ENCODE data around the gene PLPP7. TPM values are rescaled to one million over a fixed set of nuclear protein-coding genes. Genes with fewer than 3 reads are reported as not detected.
A peak's percentile ranks its signal among the peaks of the same experiment; 100 is the strongest.
"Not testable (repeated sequence)": the region's sequence is repeated elsewhere in the genome, so short reads cannot be mapped to it uniquely, and the experiment has no call there.

Gene PLPP7
- total RNA-seq, 1 donor from 2014 or later, result 5.4 TPM

DNA sequence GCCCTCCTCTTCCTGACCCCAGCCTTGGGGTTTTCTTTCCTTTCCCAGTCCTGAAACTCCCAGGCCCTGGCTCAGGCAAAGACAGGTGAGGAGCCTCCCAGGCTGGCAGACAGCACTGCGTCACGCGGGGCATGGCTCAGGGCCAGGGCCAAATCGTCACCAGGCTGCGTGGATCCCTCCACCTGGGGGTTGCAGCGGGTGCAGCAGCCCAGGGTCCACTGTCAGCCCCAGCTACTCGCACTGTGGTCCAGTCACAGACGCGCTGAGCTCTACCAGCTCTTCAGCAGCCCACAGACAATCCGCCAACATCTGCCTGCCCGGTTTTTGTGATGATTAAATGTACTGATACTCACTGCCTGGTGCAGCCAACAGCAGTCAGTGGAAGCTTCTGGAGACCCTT, 25.3 kb upstream of the PLPP7 start:
- Histone ChIP-seq H3K9ac (no peak overlapping the region), H3K9me3 (ENCODE audit: low read depth) (no peaks in the 10 kb centered on the region), H3K27ac (no peak overlapping the region), H3F3A (ENCODE audit: low read depth) (no peaks in the 10 kb centered on the region), H3K4me1 (peaks cover 14% of the 10 kb centered on the region), H3K36me3 (no peaks in the 10 kb centered on the region), H4K20me1 (ENCODE audit: low read depth) (no peaks in the 10 kb centered on the region), H3K4me3 (no peak overlapping the region), H3K79me2 (ENCODE audit: low read depth) (no peaks in the 10 kb centered on the region), H2AFZ (replicated peaks) (no peak overlapping the region), H3K4me2 (no peak overlapping the region), H3K27me3 (no peaks in the 10 kb centered on the region)
- Mint-ChIP-seq H3K27ac (no peak overlapping the region), H3K9me3 (no peaks in the 10 kb centered on the region), H3K4me1 (peaks cover 9% of the 10 kb centered on the region), H3K4me3 (no peak overlapping the region), H3K36me3 (no peaks in the 10 kb centered on the region), H3K27me3 (ENCODE audit: insufficient read depth, low read depth) (no peaks in the 10 kb centered on the region)
- TF ChIP-seq EZH2phosphoT487 (IDR thresholded peaks at IDR 0.05), result no peak
- no peak for TF ChIP-seq EZH2 (IDR thresholded peaks at IDR 0.05)
- TF ChIP-seq, protein P1, sequence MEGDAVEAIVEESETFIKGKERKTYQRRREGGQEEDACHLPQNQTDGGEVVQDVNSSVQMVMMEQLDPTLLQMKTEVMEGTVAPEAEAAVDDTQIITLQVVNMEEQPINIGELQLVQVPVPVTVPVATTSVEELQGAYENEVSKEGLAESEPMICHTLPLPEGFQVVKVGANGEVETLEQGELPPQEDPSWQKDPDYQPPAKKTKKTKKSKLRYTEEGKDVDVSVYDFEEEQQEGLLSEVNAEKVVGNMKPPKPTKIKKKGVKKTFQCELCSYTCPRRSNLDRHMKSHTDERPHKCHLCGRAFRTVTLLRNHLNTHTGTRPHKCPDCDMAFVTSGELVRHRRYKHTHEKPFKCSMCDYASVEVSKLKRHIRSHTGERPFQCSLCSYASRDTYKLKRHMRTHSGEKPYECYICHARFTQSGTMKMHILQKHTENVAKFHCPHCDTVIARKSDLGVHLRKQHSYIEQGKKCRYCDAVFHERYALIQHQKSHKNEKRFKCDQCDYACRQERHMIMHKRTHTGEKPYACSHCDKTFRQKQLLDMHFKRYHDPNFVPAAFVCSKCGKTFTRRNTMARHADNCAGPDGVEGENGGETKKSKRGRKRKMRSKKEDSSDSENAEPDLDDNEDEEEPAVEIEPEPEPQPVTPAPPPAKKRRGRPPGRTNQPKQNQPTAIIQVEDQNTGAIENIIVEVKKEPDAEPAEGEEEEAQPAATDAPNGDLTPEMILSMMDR (IDR thresholded peaks at IDR 0.05), result no peak
- DNase-seq (ENCODE audit: low spot score), result no peak

DNA sequence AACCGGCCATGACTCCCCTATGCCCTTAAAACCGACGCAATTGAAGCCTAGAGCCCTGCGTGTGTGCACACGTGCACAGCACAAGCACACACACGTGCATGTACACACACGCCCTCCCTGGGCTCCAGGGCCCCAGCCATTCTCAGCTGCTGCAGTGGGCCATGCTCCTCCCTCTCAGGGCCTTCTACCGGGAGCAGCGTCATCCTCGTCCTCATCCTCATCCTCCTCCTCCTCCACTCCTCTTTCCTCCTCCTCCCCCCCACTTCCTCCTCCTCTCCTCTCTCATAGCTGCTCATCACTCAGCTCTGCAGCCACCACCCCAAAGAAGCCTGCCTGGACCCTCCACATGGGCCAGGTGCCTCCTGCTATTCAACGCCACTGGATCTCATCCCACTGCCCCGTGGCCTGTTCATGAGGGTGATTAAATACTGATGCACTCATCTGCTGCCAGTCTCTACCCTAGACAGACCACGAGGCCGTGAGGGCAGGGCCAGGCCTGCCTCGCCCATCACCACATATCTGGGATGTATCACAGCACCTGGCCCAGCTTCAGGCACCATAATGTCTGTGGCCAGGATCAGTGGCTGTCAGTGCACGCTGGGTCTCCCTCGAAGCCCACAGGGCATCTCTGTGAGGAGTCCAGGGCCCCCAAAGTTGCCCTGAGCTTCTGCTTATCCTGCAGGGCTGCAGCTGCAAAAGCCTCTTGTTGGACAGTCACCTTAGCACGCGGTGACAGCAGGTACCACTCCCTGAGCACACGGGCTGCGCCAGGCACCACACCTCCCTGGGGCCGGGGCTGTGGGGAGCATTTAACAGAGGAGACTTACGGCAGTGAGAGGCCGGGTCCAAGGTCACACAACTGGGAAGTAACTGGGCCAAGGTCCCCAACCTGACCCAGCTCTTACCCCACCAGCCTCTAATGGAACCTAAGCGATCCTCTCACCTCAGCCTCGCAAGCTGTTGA, 23.0 kb upstream of the PLPP7 start:
- peaks cover 9% of the 10 kb centered on the region for H3K4me1 Mint-ChIP-seq
- no peaks in the 10 kb centered on the region for H3K27me3 ChIP-seq
- H3K36me3 Mint-ChIP-seq, result no peaks in the 10 kb centered on the region
- H2AFZ ChIP-seq (replicated peaks), result no peak overlapping the region
- no peak overlapping the region for H3K4me3 ChIP-seq
- peaks cover 9% of the 10 kb centered on the region for H3K4me1 ChIP-seq
- no peaks in the 10 kb centered on the region for H4K20me1 ChIP-seq (ENCODE audit: low read depth)
- H3K9ac ChIP-seq, result no peak overlapping the region
- no peaks in the 10 kb centered on the region for H3K9me3 Mint-ChIP-seq
- no peak overlapping the region for H3K27ac Mint-ChIP-seq
- H3K4me2 ChIP-seq, result no peak overlapping the region
- H3K27me3 Mint-ChIP-seq (ENCODE audit: insufficient read depth, low read depth), result no peaks in the 10 kb centered on the region
- H3K79me2 ChIP-seq (ENCODE audit: low read depth), result no peaks in the 10 kb centered on the region
- H3K36me3 ChIP-seq, result no peaks in the 10 kb centered on the region
- no peak overlapping the region for H3K4me3 Mint-ChIP-seq
- H3K9me3 ChIP-seq (ENCODE audit: low read depth), result no peaks in the 10 kb centered on the region
- TF ChIP-seq, protein P1 (IDR thresholded peaks at IDR 0.05), result no peak
- TF ChIP-seq EZH2 (IDR thresholded peaks at IDR 0.05) (no peak), EZH2phosphoT487 (IDR thresholded peaks at IDR 0.05) (no peak)
- H3K27ac ChIP-seq, result no peak overlapping the region
- H3F3A ChIP-seq (ENCODE audit: low read depth), result no peaks in the 10 kb centered on the region
- DNase-seq (ENCODE audit: low spot score), result no peak

DNA sequence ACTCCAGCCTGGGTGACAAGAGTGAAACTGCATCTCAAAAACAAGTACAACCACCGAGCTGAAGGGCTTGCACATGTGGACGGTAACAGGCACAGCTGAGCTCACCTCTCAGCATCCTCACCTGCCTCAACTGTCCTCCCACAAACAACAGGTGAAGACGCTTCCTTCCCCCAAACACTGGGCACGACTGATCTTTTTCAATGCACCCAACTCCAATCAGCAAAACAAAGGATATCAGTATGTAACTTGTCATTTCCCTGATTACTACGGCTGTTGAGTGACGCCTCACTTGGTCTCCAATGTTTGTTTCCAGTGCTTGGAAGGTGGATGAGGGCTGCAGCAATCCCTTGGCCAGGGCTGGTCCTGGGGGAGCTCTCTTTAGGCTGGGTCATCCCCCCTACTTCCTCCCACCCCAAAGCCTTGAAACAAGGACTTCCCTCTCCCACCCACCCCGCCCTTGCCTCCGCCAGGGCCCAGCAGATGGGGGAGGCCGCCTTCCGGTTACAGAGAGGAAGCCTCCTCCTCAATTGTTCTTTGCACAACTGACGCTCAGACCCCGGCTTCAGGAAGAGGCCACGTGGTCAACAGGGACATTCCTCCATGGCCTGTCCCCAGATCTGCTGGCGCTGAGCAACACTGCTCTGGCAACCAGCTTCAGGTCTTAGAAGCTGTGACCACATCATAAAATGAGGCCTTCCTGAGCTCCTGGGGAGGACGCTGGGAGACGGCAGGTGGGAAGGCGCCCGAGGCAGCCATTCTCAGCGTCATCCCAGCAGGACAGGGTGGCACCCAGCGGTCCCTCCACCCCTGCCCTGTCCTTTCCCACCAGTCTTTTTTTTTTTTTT, 19.1 kb upstream of the PLPP7 start:
- Mint-ChIP-seq H3K4me3 (no peak overlapping the region), H3K36me3 (no peaks in the 10 kb centered on the region), H3K27ac (no peak overlapping the region), H3K27me3 (ENCODE audit: insufficient read depth, low read depth) (peaks cover 11% of the 10 kb centered on the region), H3K4me1 (peaks cover 16% of the 10 kb centered on the region), H3K9me3 (no peaks in the 10 kb centered on the region)
- TF ChIP-seq, protein P1 (IDR thresholded peaks at IDR 0.05), result no peak
- no peak for TF ChIP-seq EZH2phosphoT487 (IDR thresholded peaks at IDR 0.05)
- H3K27me3 ChIP-seq, result peaks cover 14% of the 10 kb centered on the region
- no peaks in the 10 kb centered on the region for H3K36me3 ChIP-seq
- peaks cover 14% of the 10 kb centered on the region for H3K4me1 ChIP-seq
- no peak overlapping the region for H2AFZ ChIP-seq (replicated peaks)
- H3K79me2 ChIP-seq (ENCODE audit: low read depth), result no peaks in the 10 kb centered on the region
- no peak overlapping the region for H3K4me2 ChIP-seq
- DNase-seq (ENCODE audit: low spot score), result no peak
- H3K9me3 ChIP-seq (ENCODE audit: low read depth), result no peaks in the 10 kb centered on the region
- peaks cover 2% of the 10 kb centered on the region for H4K20me1 ChIP-seq (ENCODE audit: low read depth)
- H3K9ac ChIP-seq, result no peak overlapping the region
- no peak overlapping the region for H3K4me3 ChIP-seq
- H3K27ac ChIP-seq, result no peak overlapping the region
- H3F3A ChIP-seq (ENCODE audit: low read depth), result peaks cover 8% of the 10 kb centered on the region

DNA sequence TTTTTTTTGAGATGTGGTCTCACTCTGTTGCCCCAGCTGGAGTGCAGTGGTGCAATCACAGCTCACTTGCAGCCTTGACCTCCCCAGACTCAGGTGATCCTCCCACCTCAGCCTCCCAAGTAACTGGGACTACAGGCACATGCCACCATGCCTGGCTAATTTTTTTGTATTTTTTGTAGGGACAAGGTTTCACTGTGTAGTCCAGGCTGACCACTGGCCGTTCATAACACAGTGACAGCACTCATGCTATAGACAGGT, 18.6 kb upstream of the PLPP7 start:
- H3K36me3 Mint-ChIP-seq; H3K4me2 ChIP-seq; H3K4me3 ChIP-seq; H3K27ac ChIP-seq; H3K9ac ChIP-seq; H3K36me3 ChIP-seq; H3K9me3 Mint-ChIP-seq; H3K4me3 Mint-ChIP-seq; H4K20me1 ChIP-seq (ENCODE audit: low read depth); H2AFZ ChIP-seq (replicated peaks); H3K79me2 ChIP-seq (ENCODE audit: low read depth); DNase-seq (ENCODE audit: low spot score); H3K9me3 ChIP-seq (ENCODE audit: low read depth): not testable (repeated sequence)
- Histone ChIP-seq H3K27me3 (peaks cover 19% of the 10 kb centered on the region), H3K4me1 (peaks cover 14% of the 10 kb centered on the region), H3F3A (ENCODE audit: low read depth) (peaks cover 13% of the 10 kb centered on the region)
- H3K27ac Mint-ChIP-seq, result peak overlapping the region; percentile 46
- peaks cover 21% of the 10 kb centered on the region for H3K4me1 Mint-ChIP-seq
- peaks cover 13% of the 10 kb centered on the region for H3K27me3 Mint-ChIP-seq (ENCODE audit: insufficient read depth, low read depth)

Data from neural progenitor cell (in vitro differentiated cells).